ENCODE data around the gene DYRK1A.

Gene DYRK1A

GRCh38 chr21:37483776-37484175, 117.2 kb downstream of the DYRK1A start:
- H3K36me3 ChIP-seq (ENCODE audit: insufficient read depth, low read length), result peaks cover 23% of the 10 kb centered on the region
- no peak overlapping the region for H3K27ac ChIP-seq (ENCODE audit: low read depth, low read length)

GRCh38 chr21:37484535-37485474, 118.2 kb downstream of the DYRK1A start:
- no peak overlapping the region for H3K4me3 ChIP-seq (ENCODE audit: low read depth, low read length)
- H3K36me3 ChIP-seq (ENCODE audit: insufficient read depth, low read length), result peaks cover 24% of the 10 kb centered on the region
- no peak overlapping the region for H2AFZ ChIP-seq (ENCODE audit: low read length, unreplicated experiment)
- H3K27ac ChIP-seq (ENCODE audit: low read depth, low read length), result no peak overlapping the region
- peaks cover 6% of the 10 kb centered on the region for H3K79me2 ChIP-seq (ENCODE audit: control insufficient read depth, insufficient read depth, low read length, unreplicated experiment)
- no peaks in the 10 kb centered on the region for H3K4me1 ChIP-seq (ENCODE audit: control insufficient read depth, insufficient read depth, low read length, unreplicated experiment)
- no peaks in the 10 kb centered on the region for H3K27me3 ChIP-seq (ENCODE audit: insufficient read depth, low read length)

More at GRCh38 chr21:37483776-37484175, 117.2 kb downstream of the DYRK1A start:
- no peak overlapping the region for H2AFZ ChIP-seq (ENCODE audit: low read length, unreplicated experiment)
- H3K27me3 ChIP-seq (ENCODE audit: insufficient read depth, low read length), result no peaks in the 10 kb centered on the region
- no peak overlapping the region for H3K4me3 ChIP-seq (ENCODE audit: low read depth, low read length)
- peaks cover 8% of the 10 kb centered on the region for H3K79me2 ChIP-seq (ENCODE audit: control insufficient read depth, insufficient read depth, low read length, unreplicated experiment)
- no peaks in the 10 kb centered on the region for H3K4me1 ChIP-seq (ENCODE audit: control insufficient read depth, insufficient read depth, low read length, unreplicated experiment)

- no peak overlapping the region for H3K4me3 ChIP-seq (ENCODE audit: low read depth, low read length)
- H3K36me3 ChIP-seq (ENCODE audit: insufficient read depth, low read length), result peaks cover 33% of the 10 kb centered on the region
- no peaks in the 10 kb centered on the region for H3K27me3 ChIP-seq (ENCODE audit: insufficient read depth, low read length)
- H2AFZ ChIP-seq (ENCODE audit: low read length, unreplicated experiment), result no peak overlapping the region
- peaks cover 4% of the 10 kb centered on the region for H3K79me2 ChIP-seq (ENCODE audit: control insufficient read depth, insufficient read depth, low read length, unreplicated experiment)
- no peak overlapping the region for H3K27ac ChIP-seq (ENCODE audit: low read depth, low read length)
- no peaks in the 10 kb centered on the region for H3K4me1 ChIP-seq (ENCODE audit: control insufficient read depth, insufficient read depth, low read length, unreplicated experiment)
Measured at GRCh38 chr21:37489553-37489952, 123.0 kb downstream of the DYRK1A start.

GRCh38 chr21:37490084-37490483, 123.5 kb downstream of the DYRK1A start:
- Histone ChIP-seq H3K4me3 (ENCODE audit: low read depth, low read length) (no peak overlapping the region), H3K36me3 (ENCODE audit: insufficient read depth, low read length) (peaks cover 33% of the 10 kb centered on the region), H3K27ac (ENCODE audit: low read depth, low read length) (no peak overlapping the region), H2AFZ (ENCODE audit: low read length, unreplicated experiment) (no peak overlapping the region), H3K4me1 (ENCODE audit: control insufficient read depth, insufficient read depth, low read length, unreplicated experiment) (no peaks in the 10 kb centered on the region), H3K27me3 (ENCODE audit: insufficient read depth, low read length) (no peaks in the 10 kb centered on the region), H3K79me2 (ENCODE audit: control insufficient read depth, insufficient read depth, low read length, unreplicated experiment) (peaks cover 4% of the 10 kb centered on the region)

- Histone ChIP-seq H3K4me3 (ENCODE audit: low read depth, low read length) (no peak overlapping the region), H3K27me3 (ENCODE audit: insufficient read depth, low read length) (no peaks in the 10 kb centered on the region), H3K4me1 (ENCODE audit: control insufficient read depth, insufficient read depth, low read length, unreplicated experiment) (no peaks in the 10 kb centered on the region), H3K27ac (ENCODE audit: low read depth, low read length) (no peak overlapping the region), H2AFZ (ENCODE audit: low read length, unreplicated experiment) (no peak overlapping the region), H3K79me2 (ENCODE audit: control insufficient read depth, insufficient read depth, low read length, unreplicated experiment) (no peaks in the 10 kb centered on the region), H3K36me3 (ENCODE audit: insufficient read depth, low read length) (peaks cover 21% of the 10 kb centered on the region)
Measured at GRCh38 chr21:37496972-37497371, 130.4 kb downstream of the DYRK1A start.

GRCh38 chr21:37498664-37499063, 132.1 kb downstream of the DYRK1A start:
- Histone ChIP-seq H2AFZ (ENCODE audit: low read length, unreplicated experiment) (no peak overlapping the region), H3K4me3 (ENCODE audit: low read depth, low read length) (no peak overlapping the region), H3K79me2 (ENCODE audit: control insufficient read depth, insufficient read depth, low read length, unreplicated experiment) (peaks cover 4% of the 10 kb centered on the region), H3K27me3 (ENCODE audit: insufficient read depth, low read length) (no peaks in the 10 kb centered on the region), H3K4me1 (ENCODE audit: control insufficient read depth, insufficient read depth, low read length, unreplicated experiment) (no peaks in the 10 kb centered on the region), H3K36me3 (ENCODE audit: insufficient read depth, low read length) (peaks cover 22% of the 10 kb centered on the region), H3K27ac (ENCODE audit: low read depth, low read length) (no peak overlapping the region)

- no peak overlapping the region for H3K4me3 ChIP-seq (ENCODE audit: low read depth, low read length)
- peaks cover 40% of the 10 kb centered on the region for H3K36me3 ChIP-seq (ENCODE audit: insufficient read depth, low read length)
- no peak overlapping the region for H2AFZ ChIP-seq (ENCODE audit: low read length, unreplicated experiment)
- H3K27ac ChIP-seq (ENCODE audit: low read depth, low read length), result peak overlapping the region; percentile 36; the same call in 1 of the 2 replicates
- H3K79me2 ChIP-seq (ENCODE audit: control insufficient read depth, insufficient read depth, low read length, unreplicated experiment), result peaks cover 4% of the 10 kb centered on the region
- H3K27me3 ChIP-seq (ENCODE audit: insufficient read depth, low read length), result no peaks in the 10 kb centered on the region
- H3K4me1 ChIP-seq (ENCODE audit: control insufficient read depth, insufficient read depth, low read length, unreplicated experiment), result peaks cover 4% of the 10 kb centered on the region
Measured at GRCh38 chr21:37502947-37503346, 136.4 kb downstream of the DYRK1A start.

- Histone ChIP-seq H3K79me2 (ENCODE audit: control insufficient read depth, insufficient read depth, low read length, unreplicated experiment) (peaks cover 4% of the 10 kb centered on the region), H3K27me3 (ENCODE audit: insufficient read depth, low read length) (no peaks in the 10 kb centered on the region), H3K36me3 (ENCODE audit: insufficient read depth, low read length) (peaks cover 45% of the 10 kb centered on the region), H3K4me1 (ENCODE audit: control insufficient read depth, insufficient read depth, low read length, unreplicated experiment) (peaks cover 4% of the 10 kb centered on the region), H3K27ac (ENCODE audit: low read depth, low read length) (peak overlapping the region; percentile 36), H2AFZ (ENCODE audit: low read length, unreplicated experiment) (no peak overlapping the region), H3K4me3 (ENCODE audit: low read depth, low read length) (no peak overlapping the region)
Measured at GRCh38 chr21:37503848-37504467, 137.4 kb downstream of the DYRK1A start.

GRCh38 chr21:37505963-37506362, 139.4 kb downstream of the DYRK1A start:
- no peak overlapping the region for H3K27ac ChIP-seq (ENCODE audit: low read depth, low read length)
- H3K36me3 ChIP-seq (ENCODE audit: insufficient read depth, low read length), result peaks cover 60% of the 10 kb centered on the region
- no peaks in the 10 kb centered on the region for H3K27me3 ChIP-seq (ENCODE audit: insufficient read depth, low read length)
- H3K4me1 ChIP-seq (ENCODE audit: control insufficient read depth, insufficient read depth, low read length, unreplicated experiment), result peaks cover 4% of the 10 kb centered on the region
- no peak overlapping the region for H2AFZ ChIP-seq (ENCODE audit: low read length, unreplicated experiment)
- H3K4me3 ChIP-seq (ENCODE audit: low read depth, low read length), result no peak overlapping the region
- H3K79me2 ChIP-seq (ENCODE audit: control insufficient read depth, insufficient read depth, low read length, unreplicated experiment), result peaks cover 11% of the 10 kb centered on the region

GRCh38 chr21:37507716-37508115, 141.1 kb downstream of the DYRK1A start:
- no peak overlapping the region for H2AFZ ChIP-seq (ENCODE audit: low read length, unreplicated experiment)
- no peak overlapping the region for H3K27ac ChIP-seq (ENCODE audit: low read depth, low read length)
- peaks cover 11% of the 10 kb centered on the region for H3K79me2 ChIP-seq (ENCODE audit: control insufficient read depth, insufficient read depth, low read length, unreplicated experiment)
- no peaks in the 10 kb centered on the region for H3K27me3 ChIP-seq (ENCODE audit: insufficient read depth, low read length)
- H3K4me1 ChIP-seq (ENCODE audit: control insufficient read depth, insufficient read depth, low read length, unreplicated experiment), result peaks cover 4% of the 10 kb centered on the region
- H3K4me3 ChIP-seq (ENCODE audit: low read depth, low read length), result no peak overlapping the region
- H3K36me3 ChIP-seq (ENCODE audit: insufficient read depth, low read length), result peaks cover 61% of the 10 kb centered on the region
